ENCODE results near the gene APC. TPM values are rescaled to one million over a fixed set of nuclear protein-coding genes. Genes with fewer than 3 reads are reported as not detected.

APC gene
- 10.9 TPM for polyA plus RNA-seq (2013)

DNA sequence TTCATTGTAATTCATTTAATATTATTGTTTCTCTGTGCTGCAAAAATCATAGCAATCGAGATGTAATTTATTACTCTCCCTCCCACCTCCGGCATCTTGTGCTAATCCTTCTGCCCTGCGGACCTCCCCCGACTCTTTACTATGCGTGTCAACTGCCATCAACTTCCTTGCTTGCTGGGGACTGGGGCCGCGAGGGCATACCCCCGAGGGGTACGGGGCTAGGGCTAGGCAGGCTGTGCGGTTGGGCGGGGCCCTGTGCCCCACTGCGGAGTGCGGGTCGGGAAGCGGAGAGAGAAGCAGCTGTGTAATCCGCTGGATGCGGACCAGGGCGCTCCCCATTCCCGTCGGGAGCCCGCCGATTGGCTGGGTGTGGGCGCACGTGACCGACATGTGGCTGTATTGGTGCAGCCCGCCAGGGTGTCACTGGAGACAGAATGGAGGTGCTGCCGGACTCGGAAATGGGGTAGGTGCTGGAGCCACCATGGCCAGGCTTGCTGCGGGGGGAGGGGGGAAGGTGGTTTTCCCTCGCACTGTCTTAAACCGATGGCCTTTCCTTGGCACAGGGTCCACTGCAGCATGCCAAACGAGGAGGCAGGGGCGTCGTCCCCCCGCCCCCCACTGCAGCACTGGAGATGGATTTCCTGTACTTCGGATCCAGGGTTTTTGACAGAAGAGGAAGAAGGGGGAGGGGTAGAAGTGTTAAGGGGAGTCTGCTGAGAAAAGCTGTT lies at the start of gene APC:
Gene APC, plus strand, starts transcription at position 423 of the 728 bp plus-strand sequence. CDS start 17,006 bp downstream, outside the sequence.
- POLR2A ChIA-PET = interaction anchor here (0.6 to 0.9 kb wide), 3 partner anchors 30 to 1236 kb away, joined by 3 to 6 read pairs (median 3); no protein-coding TSS in a partner anchor
- peak within 1 kb of the TSS; percentile 48 to 87 (median 75) for H3K4me3 ChIP-seq (ENCODE audit: control insufficient read depth in 1 of 7, extremely low read depth in 1 of 7, insufficient read depth in 4 of 7, low read depth in 2 of 7, low read length in 6 of 7)
- H3K4me1 ChIP-seq (ENCODE audit: control extremely low read depth in 1 of 4, control insufficient read depth in 4 of 4, insufficient read depth in 4 of 4, low read length in 3 of 4) = peaks cover 7 to 27% (median 15%) of the 10 kb centered on the region in 4 experiments
- DNase-seq = peak; percentile 84 to 93 (median 90)
- H3K36me3 ChIP-seq (ENCODE audit: control insufficient read depth in 4 of 4, insufficient read depth in 4 of 4, low read length in 3 of 4) = peaks cover 0 to 2% (median 0%) of the 10 kb centered on the region in 4 experiments
- H3K27ac ChIP-seq (ENCODE audit: insufficient read depth in 1 of 2, low read depth in 1 of 2, low read length in 2 of 2, poor library complexity in 1 of 2, severe bottlenecking in 2 of 2) = peak within 1 kb of the TSS in 1 of 2 experiments; percentile 73
- CTCF ChIA-PET = interaction anchor here (0.9 to 1.6 kb wide), 6 partner anchors 14 to 234 kb away, joined by 3 to 5 read pairs (median 3); partner anchors contain the start of gene SRP19
- no peaks in the 10 kb centered on the region for H3K9me3 ChIP-seq (ENCODE audit: control extremely low read depth in 1 of 5, control insufficient read depth in 4 of 5, insufficient read depth in 2 of 5, low read depth in 1 of 5, low read length in 4 of 5)
- 0% methylated on average over 30 of the region's 36 CpGs for WGBS (ENCODE audit: insufficient coverage)
- no peaks in the 10 kb centered on the region for H3K27me3 ChIP-seq (replicated peaks in 2 of 5; ENCODE audit: control insufficient read depth in 4 of 5, insufficient read depth in 5 of 5, low read length in 4 of 5)

DNA sequence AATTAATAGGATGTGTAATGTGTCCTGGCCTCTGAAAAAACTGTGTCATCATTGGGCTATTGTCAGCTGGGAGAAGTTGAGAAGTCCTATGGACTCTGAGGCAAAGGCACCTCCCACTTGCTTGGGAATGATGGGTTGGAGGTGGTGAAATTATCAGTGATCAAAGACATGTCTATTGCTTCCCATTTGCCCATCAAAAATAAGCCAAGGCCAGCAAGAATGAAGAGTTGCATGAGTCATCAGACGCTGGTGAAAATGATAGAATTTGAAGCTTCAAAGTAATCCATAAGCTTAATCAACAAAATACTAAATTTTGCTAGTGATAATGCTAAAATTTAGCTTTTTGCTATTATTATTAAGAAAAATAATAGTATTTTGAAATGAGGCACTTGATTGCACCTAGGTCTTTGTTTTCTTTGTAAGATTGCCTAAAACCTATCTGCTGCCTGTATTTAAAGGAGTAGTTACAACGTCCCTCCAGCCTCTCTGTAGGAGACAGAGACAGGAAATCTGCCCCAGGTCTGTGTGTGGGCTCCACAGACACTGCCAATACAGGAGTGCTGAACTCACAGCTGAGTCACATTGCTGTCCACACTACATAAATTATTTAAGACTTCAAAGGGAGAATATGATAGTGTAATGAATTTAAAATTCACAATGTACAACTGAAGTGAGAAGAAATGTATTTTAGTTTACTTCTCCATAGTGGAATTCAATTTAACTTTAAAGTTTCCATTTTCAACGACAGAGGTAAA lies 48.4 kb upstream of the APC start:
- H3K9me3 ChIP-seq (ENCODE audit: control extremely low read depth in 1 of 5, control insufficient read depth in 4 of 5, insufficient read depth in 2 of 5, low read depth in 1 of 5, low read length in 4 of 5) = no peaks in the 10 kb centered on the region
- H3K4me1 ChIP-seq (ENCODE audit: control extremely low read depth in 1 of 4, control insufficient read depth in 4 of 4, insufficient read depth in 4 of 4, low read length in 3 of 4) = no peaks in the 10 kb centered on the region
- ChIA-PET CTCF (interaction anchor here (1.4 to 5.3 kb wide), 5 partner anchors 10 to 136 kb away, joined by 3 to 48 read pairs (median 4); no protein-coding TSS in a partner anchor), POLR2A (no interaction called here)
- no peak overlapping the region for H3K27ac ChIP-seq (ENCODE audit: insufficient read depth in 1 of 2, low read depth in 1 of 2, low read length in 2 of 2, poor library complexity in 1 of 2, severe bottlenecking in 2 of 2)
- no CpG with 5 or more reads among the region's 3 CpGs for WGBS (ENCODE audit: insufficient coverage)
- H3K4me3 ChIP-seq (ENCODE audit: control insufficient read depth in 1 of 7, extremely low read depth in 1 of 7, insufficient read depth in 4 of 7, low read depth in 2 of 7, low read length in 6 of 7) = no peak overlapping the region
- H3K27me3 ChIP-seq (replicated peaks in 2 of 5; ENCODE audit: control insufficient read depth in 4 of 5, insufficient read depth in 5 of 5, low read length in 4 of 5) = peaks cover 0 to 6% (median 2%) of the 10 kb centered on the region in 5 experiments
- peak in 2 of 3 donors; percentile 36 to 49 for DNase-seq
- H3K36me3 ChIP-seq (ENCODE audit: control insufficient read depth in 4 of 4, insufficient read depth in 4 of 4, low read length in 3 of 4) = no peaks in the 10 kb centered on the region

DNA sequence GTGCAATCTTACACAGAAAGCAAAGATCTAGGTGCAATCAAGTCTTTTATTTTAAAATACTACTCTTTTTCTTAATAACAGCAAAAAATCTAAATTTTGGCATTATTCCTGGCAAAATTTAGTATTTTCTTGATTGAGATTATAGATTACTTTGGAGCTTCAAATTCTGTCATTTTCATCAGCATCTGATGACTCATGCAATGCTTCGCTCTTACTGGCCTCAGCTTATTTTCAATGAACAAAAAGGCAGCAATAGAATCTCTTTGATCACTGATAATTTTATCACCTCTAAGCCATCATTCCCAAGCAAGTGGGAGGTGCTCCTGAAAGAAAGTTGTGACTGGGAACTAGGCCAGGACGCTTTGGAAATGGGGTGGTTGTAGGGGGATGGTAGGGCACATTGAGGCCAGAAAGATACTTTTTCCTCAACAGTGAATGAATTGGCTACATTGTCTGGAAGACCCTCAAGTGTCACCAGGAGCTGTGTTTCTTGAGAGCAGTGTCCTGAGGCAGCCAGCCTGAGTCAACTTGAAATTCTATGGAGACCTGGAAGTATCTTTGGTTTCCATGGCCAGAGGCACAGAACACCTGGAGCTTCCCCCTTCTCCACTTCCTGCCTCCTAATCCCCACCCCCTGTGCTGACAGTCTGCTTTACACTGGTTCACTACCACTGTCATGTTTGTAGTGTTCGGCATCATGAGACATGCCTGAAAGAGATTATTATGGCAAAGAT lies 46.9 kb upstream of the APC start:
- Histone ChIP-seq H3K4me3 (ENCODE audit: control insufficient read depth in 1 of 7, extremely low read depth in 1 of 7, insufficient read depth in 4 of 7, low read depth in 2 of 7, low read length in 6 of 7) (no peak overlapping the region), H3K36me3 (ENCODE audit: control insufficient read depth in 4 of 4, insufficient read depth in 4 of 4, low read length in 3 of 4) (no peaks in the 10 kb centered on the region), H3K27me3 (replicated peaks in 2 of 5; ENCODE audit: control insufficient read depth in 4 of 5, insufficient read depth in 5 of 5, low read length in 4 of 5) (peaks cover 0 to 3% (median 0%) of the 10 kb centered on the region in 5 experiments), H3K9me3 (ENCODE audit: control extremely low read depth in 1 of 5, control insufficient read depth in 4 of 5, insufficient read depth in 2 of 5, low read depth in 1 of 5, low read length in 4 of 5) (no peaks in the 10 kb centered on the region), H3K4me1 (ENCODE audit: control extremely low read depth in 1 of 4, control insufficient read depth in 4 of 4, insufficient read depth in 4 of 4, low read length in 3 of 4) (peaks cover 0 to 6% (median 0%) of the 10 kb centered on the region in 4 experiments), H3K27ac (ENCODE audit: insufficient read depth in 1 of 2, low read depth in 1 of 2, low read length in 2 of 2, poor library complexity in 1 of 2, severe bottlenecking in 2 of 2) (no peak overlapping the region)
- no CpG with 5 or more reads among the region's 3 CpGs for WGBS (ENCODE audit: insufficient coverage)
- CTCF ChIA-PET = interaction anchor here (0.8 to 5.3 kb wide), 9 partner anchors 11 to 284 kb away, joined by 3 to 48 read pairs (median 3); no protein-coding TSS in a partner anchor
- no peak for DNase-seq
- POLR2A ChIA-PET = no interaction called here

DNA sequence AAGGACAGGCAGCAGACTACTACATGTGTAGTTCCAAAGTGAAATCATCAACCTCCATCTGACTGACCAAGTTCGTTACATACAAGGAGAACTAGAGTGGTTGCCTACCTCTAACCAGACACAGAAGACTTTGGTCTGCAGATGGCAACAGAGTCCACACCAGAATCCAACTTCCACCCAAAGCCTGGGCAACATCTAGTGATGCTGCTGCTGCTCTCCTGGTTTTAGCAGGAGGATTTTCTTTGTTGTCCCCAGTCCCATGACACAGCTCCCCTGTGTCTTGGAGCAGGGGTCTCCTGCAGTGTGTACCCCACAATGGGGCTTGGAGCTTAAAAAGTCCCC lies 46.4 kb upstream of the APC start:
- DNase-seq = peak in 2 of 3 donors; percentile 32 to 38
- ChIA-PET CTCF (interaction anchor here (1.0 to 5.3 kb wide), 12 partner anchors 10 to 283 kb away, joined by 3 to 48 read pairs (median 3); no protein-coding TSS in a partner anchor), POLR2A (no interaction called here)
- no peak overlapping the region for H3K27ac ChIP-seq (ENCODE audit: insufficient read depth in 1 of 2, low read depth in 1 of 2, low read length in 2 of 2, poor library complexity in 1 of 2, severe bottlenecking in 2 of 2)
- peaks cover 0 to 3% (median 0%) of the 10 kb centered on the region in 5 experiments for H3K27me3 ChIP-seq (replicated peaks in 2 of 5; ENCODE audit: control insufficient read depth in 4 of 5, insufficient read depth in 5 of 5, low read length in 4 of 5)
- H3K4me3 ChIP-seq (ENCODE audit: control insufficient read depth in 1 of 7, extremely low read depth in 1 of 7, insufficient read depth in 4 of 7, low read depth in 2 of 7, low read length in 6 of 7) = no peak overlapping the region
- peaks cover 0 to 6% (median 0%) of the 10 kb centered on the region in 4 experiments for H3K4me1 ChIP-seq (ENCODE audit: control extremely low read depth in 1 of 4, control insufficient read depth in 4 of 4, insufficient read depth in 4 of 4, low read length in 3 of 4)
- no peaks in the 10 kb centered on the region for H3K36me3 ChIP-seq (ENCODE audit: control insufficient read depth in 4 of 4, insufficient read depth in 4 of 4, low read length in 3 of 4)
- WGBS (ENCODE audit: insufficient coverage) = 44% methylated on average over 1 of the region's 1 CpG
- no peaks in the 10 kb centered on the region for H3K9me3 ChIP-seq (ENCODE audit: control extremely low read depth in 1 of 5, control insufficient read depth in 4 of 5, insufficient read depth in 2 of 5, low read depth in 1 of 5, low read length in 4 of 5)

DNA sequence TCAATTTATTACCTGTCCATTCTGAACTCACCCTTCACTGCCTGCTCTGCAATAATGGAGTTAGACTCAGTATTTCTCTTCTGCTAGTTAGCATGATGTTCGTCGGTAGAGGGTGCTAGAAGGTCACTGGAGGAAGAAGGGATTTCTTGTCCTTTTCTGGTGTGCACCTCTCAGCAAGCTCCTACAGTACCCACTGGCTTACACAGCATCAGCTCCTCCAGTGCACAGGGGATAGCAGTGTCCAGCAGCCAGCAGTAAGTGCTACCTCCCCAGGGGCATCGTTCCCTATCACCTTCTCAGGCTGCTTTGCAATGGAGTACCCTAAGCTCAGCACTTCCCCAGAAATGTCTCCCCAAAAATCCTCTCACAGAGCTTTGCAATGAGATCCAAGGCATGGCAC lies 45.9 kb upstream of the APC start:
- ChIA-PET CTCF (interaction anchor here (0.8 to 5.3 kb wide), 17 partner anchors 10 to 287 kb away, joined by 3 to 48 read pairs (median 3); no protein-coding TSS in a partner anchor), POLR2A (no interaction called here)
- no peak overlapping the region for H3K4me3 ChIP-seq (ENCODE audit: control insufficient read depth in 1 of 7, extremely low read depth in 1 of 7, insufficient read depth in 4 of 7, low read depth in 2 of 7, low read length in 6 of 7)
- H3K9me3 ChIP-seq (ENCODE audit: control extremely low read depth in 1 of 5, control insufficient read depth in 4 of 5, insufficient read depth in 2 of 5, low read depth in 1 of 5, low read length in 4 of 5) = no peaks in the 10 kb centered on the region
- H3K4me1 ChIP-seq (ENCODE audit: control extremely low read depth in 1 of 4, control insufficient read depth in 4 of 4, insufficient read depth in 4 of 4, low read length in 3 of 4) = peaks cover 0 to 6% (median 0%) of the 10 kb centered on the region in 4 experiments
- peak; percentile 25 to 60 (median 56) for DNase-seq
- H3K27me3 ChIP-seq (replicated peaks in 2 of 5; ENCODE audit: control insufficient read depth in 4 of 5, insufficient read depth in 5 of 5, low read length in 4 of 5) = peaks cover 0 to 2% (median 0%) of the 10 kb centered on the region in 5 experiments
- H3K27ac ChIP-seq (ENCODE audit: insufficient read depth in 1 of 2, low read depth in 1 of 2, low read length in 2 of 2, poor library complexity in 1 of 2, severe bottlenecking in 2 of 2) = no peak overlapping the region
- WGBS (ENCODE audit: insufficient coverage) = 81% methylated on average over 3 of the region's 3 CpGs
- H3K36me3 ChIP-seq (ENCODE audit: control insufficient read depth in 4 of 4, insufficient read depth in 4 of 4, low read length in 3 of 4) = no peaks in the 10 kb centered on the region

DNA sequence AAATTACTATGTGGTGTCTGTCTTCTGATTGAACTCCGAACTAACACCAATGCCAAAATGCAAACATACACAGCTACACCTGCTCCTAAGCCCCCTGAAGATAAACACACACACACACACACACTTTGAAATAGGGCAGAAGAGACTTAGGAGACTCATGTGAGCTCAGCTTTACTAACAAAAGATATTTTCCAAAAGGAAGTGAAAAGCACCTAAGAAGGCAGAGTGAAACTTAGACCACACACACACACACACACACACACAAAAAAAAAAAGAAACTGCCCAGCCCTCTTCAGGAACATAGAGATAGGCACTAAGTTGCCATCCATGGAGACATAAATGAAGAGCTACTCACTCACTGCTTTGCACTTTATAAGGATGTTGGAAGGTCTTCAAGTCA lies 45.2 kb upstream of the APC start:
- CTCF ChIA-PET = interaction anchor here (0.8 to 5.3 kb wide), 14 partner anchors 9 to 287 kb away, joined by 3 to 48 read pairs (median 3); no protein-coding TSS in a partner anchor
- Histone ChIP-seq H3K4me3 (ENCODE audit: control insufficient read depth in 1 of 7, extremely low read depth in 1 of 7, insufficient read depth in 4 of 7, low read depth in 2 of 7, low read length in 6 of 7) (no peak overlapping the region), H3K9me3 (ENCODE audit: control extremely low read depth in 1 of 5, control insufficient read depth in 4 of 5, insufficient read depth in 2 of 5, low read depth in 1 of 5, low read length in 4 of 5) (no peaks in the 10 kb centered on the region), H3K4me1 (ENCODE audit: control extremely low read depth in 1 of 4, control insufficient read depth in 4 of 4, insufficient read depth in 4 of 4, low read length in 3 of 4) (peaks cover 0 to 6% (median 0%) of the 10 kb centered on the region in 4 experiments), H3K27ac (ENCODE audit: insufficient read depth in 1 of 2, low read depth in 1 of 2, low read length in 2 of 2, poor library complexity in 1 of 2, severe bottlenecking in 2 of 2) (no peak overlapping the region), H3K36me3 (ENCODE audit: control insufficient read depth in 4 of 4, insufficient read depth in 4 of 4, low read length in 3 of 4) (no peaks in the 10 kb centered on the region), H3K27me3 (replicated peaks in 2 of 5; ENCODE audit: control insufficient read depth in 4 of 5, insufficient read depth in 5 of 5, low read length in 4 of 5) (peaks cover 0 to 2% (median 0%) of the 10 kb centered on the region in 5 experiments)
- POLR2A ChIA-PET = no interaction called here
- DNase-seq = no peak
- no CpG with 5 or more reads among the region's 1 CpG for WGBS (ENCODE audit: insufficient coverage)
